HG03095 (cell line): ENCODE measurements around the gene TAF11L9.
"Not testable (repeated sequence)": the region's sequence is repeated elsewhere in the genome, so short reads cannot be mapped to it uniquely, and the experiment has no call there.

Source experiments
- ATAC-seq: cut with Tn5 transposase; IDR thresholded peaks from one replicate; pipeline ENCODE4 v1.9.1; 2021; ENCODE audit warnings: moderate library complexity; ENCODE audit not compliant: unreplicated experiment

Gene TAF11L9

GRCh38 chr5:17594255-17594654 lies at the start of gene TAF11L9:
Gene TAF11L9, minus strand, starts transcription at chr5:17594394.
- not testable (repeated sequence) for ATAC-seq

- no peak for ATAC-seq
Measured at GRCh38 chr5:17634160-17634559, 40.0 kb upstream of the TAF11L9 start, which contains the start of gene TAF11L14. Gene TAF11L14, plus strand, starts transcription at chr5:17634460.

DNA sequence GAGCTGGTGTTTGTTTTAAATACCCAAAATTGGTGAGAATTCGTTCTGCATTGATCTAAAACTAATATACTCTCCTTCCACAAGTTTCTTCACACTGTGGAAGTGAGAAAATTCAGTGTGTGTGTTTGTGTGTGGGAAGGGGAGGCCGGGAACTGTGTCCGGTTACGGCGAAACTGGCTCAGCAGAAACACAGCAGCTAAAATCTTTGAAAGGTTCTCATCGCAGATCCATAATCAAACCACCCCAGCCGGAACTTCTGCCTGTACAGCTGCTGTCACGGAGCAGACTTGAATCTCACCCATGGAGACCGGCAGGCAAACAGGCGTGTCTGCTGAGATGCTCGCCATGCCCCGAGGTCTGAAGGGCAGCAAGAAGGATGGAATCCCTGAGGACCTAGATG lies 37.6 kb upstream of the TAF11L9 start, which contains the start of gene TAF11L13:
Gene TAF11L13 (plus strand): TSS at position 301 of the 400 bp plus-strand sequence.
- ATAC-seq: not testable (repeated sequence)

DNA sequence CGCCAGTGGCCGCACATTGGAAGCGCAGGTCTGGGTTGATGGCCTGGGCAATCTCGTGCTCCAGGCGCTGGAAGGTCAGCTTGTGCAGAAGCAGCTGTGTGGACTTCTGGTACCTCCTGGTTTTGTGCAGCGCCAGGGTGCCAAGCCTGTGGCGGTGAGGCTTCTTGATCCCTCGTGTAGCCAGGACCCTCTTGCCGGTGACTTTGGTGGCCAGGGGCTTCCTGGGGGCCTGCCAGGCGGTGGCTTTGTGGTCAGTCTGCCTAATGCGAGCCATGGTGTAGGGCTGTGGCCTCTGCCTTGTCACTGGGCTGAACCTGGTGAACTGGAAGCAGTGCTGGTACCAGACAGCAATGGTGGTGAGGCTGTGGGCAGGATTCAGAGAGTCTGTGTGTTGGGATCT lies 31.5 kb upstream of the TAF11L9 start:
- ATAC-seq: no peak

- no peak for ATAC-seq
Measured at GRCh38 chr5:17620627-17621026, 26.4 kb upstream of the TAF11L9 start.

DNA sequence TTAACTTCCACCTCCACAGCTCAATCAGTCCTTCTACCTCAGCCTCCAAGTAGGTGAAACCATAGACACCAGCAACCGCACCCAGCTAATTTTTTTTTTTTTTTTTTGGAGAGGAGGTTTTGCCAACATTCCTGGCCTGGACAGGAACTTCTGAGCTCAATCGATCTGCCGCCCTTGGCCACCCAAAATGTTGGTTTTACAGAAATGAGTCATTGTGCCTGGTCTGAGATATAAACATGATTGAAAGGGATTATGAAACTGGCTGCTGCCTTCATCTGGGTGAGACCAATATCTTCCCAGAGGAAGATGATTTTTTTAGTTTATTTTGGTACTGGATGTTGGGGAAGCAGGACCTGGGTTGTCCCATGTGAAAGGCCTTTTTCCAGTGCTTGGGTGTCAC lies 25.2 kb upstream of the TAF11L9 start:
- ATAC-seq: no peak

DNA sequence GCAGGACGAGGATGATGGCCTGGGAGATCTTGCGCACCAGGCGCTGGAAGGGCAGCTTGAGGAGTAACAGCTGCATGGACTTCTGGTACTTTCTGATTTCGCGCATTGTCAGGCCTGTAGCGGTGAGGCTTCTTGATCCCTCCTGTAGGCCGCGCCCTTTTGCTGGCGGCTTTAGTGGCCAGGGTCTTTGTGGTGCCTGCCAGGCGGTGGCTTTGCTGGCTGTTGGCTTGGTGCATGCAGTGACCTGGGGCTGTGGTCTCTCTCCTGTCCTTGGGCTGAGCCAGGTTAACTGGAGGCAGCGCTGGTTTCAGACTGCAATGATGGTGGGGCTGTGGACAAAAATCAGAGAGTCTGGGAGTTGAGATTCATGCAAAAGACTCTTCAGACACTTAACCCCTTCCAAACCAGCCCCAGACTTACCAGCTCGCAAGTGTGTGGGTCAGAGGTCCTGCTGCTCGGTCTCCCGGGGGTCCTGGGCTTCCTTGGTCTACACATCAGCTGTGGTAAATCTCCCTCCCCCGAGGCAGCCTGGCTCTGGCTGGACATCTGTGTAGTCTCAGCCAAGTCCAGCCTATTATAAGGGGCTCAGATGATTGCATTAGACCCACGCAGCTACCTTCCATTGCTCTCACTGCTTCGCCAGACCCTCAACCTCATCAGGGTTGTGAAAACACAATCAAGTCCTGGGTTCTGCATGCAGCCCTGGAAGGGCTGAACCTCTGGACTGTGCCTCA lies 20.8 kb upstream of the TAF11L9 start:
- no peak for ATAC-seq

DNA sequence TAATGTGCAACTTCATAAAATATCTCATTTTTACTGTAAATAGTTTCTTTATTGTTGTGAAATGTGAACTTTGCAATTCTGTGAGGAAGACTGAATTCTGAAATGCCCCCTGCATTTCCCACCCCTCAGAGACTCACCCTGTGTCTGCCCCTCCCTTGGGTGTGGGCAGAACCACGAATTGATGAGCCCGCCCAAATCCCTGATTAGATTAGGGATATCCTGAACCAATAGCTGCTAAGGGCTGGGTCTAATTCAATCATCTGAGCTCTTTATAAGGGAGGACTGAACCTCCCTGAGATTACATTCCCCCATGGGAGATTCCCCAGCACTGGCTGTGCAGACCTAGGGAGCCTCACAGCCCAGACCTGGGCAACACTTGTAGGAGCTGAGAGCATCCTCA lies 15.9 kb upstream of the TAF11L9 start, which contains the start of gene TAF11L12:
Gene TAF11L12 (plus strand): TSS at position 301 of the 400 bp plus-strand sequence.
- ATAC-seq: not testable (repeated sequence)

GRCh38 chr5:17607461-17607860 lies 13.3 kb upstream of the TAF11L9 start:
- ATAC-seq: not testable (repeated sequence)

GRCh38 chr5:17604951-17605350 lies 10.8 kb upstream of the TAF11L9 start:
- ATAC-seq: no peak

GRCh38 chr5:17603880-17604279 lies 9.7 kb upstream of the TAF11L9 start, which contains the start of gene TAF11L11:
Gene TAF11L11, plus strand, starts transcription at chr5:17604183.
- ATAC-seq: not testable (repeated sequence)

GRCh38 chr5:17597728-17598127 lies 3.5 kb upstream of the TAF11L9 start, which contains the start of gene TAF11L10:
Gene TAF11L10, minus strand, starts transcription at chr5:17597828.
- not testable (repeated sequence) for ATAC-seq

DNA sequence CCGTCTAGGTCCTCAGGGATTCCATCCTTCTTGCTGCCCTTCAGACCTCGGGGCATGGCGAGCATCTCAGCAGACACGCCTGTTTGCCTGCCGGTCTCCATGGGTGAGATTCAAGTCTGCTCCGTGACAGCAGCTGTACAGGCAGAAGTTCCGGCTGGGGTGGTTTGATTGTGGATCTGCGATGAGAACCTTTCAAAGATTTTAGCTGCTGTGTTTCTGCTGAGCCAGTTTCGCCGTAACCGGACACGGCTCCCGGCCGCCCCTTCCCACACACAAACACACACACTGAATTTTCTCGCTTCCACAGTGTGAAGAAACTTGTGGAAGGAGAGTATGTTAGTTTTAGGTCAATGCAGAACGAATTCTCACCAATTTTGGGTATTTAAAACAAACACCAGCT lies 3.3 kb downstream of the TAF11L9 start, which contains the start of gene TAF11L8:
Gene TAF11L8 (minus strand): TSS at position 101 of the 400 bp plus-strand sequence.
- not testable (repeated sequence) for ATAC-seq

DNA sequence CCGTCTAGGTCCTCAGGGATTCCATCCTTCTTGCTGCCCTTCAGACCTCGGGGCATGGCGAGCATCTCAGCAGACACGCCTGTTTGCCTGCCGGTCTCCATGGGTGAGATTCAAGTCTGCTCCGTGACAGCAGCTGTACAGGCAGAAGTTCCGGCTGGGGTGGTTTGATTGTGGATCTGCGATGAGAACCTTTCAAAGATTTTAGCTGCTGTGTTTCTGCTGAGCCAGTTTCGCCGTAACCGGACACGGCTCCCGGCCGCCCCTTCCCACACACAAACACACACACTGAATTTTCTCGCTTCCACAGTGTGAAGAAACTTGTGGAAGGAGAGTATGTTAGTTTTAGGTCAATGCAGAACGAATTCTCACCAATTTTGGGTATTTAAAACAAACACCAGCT lies 8.5 kb downstream of the TAF11L9 start, which contains the start of gene TAF11L7:
Gene TAF11L7 (minus strand): TSS at position 101 of the 400 bp plus-strand sequence.
- not testable (repeated sequence) for ATAC-seq
